H1 (cell line): ENCODE data around the gene RABGGTB. TPM values are rescaled to one million over a fixed set of nuclear protein-coding genes. Genes with fewer than 3 reads are reported as not detected.

Source experiments
- CTCF ChIA-PET: fragments of 300-600 bp; sonication (Branson Sonifier 250); formaldehyde crosslinking; loops from one replicate; lab custom pipeline; 2021; ENCODE audit not compliant: partially characterized antibody; lab: Charles Lee
- POLR2A ChIA-PET: fragments of 300-600 bp; sonication (Branson Sonifier 250); formaldehyde crosslinking; loops from one replicate; lab custom pipeline; 2021; ENCODE audit warnings: inconsistent platforms; ENCODE audit not compliant: partially characterized antibody; lab: Charles Lee
- DNase-seq, 2 experiments: peaks; one replicate each; pipeline versions ENCODE4 v3.0.0 to v3.0.0-alpha.2; 2010 to 2022; ENCODE audit warnings: low spot score in 2 of 2, low read depth in 1 of 2, mixed read lengths in 1 of 2
- FAIRE-seq: peaks from 2 replicates; lab custom pipeline; 2011; peaks lifted over from hg19 to GRCh38; lab: Jason Lieb, UNC
- H2AFZ ChIP-seq: 2 replicates; pipeline ENCODE4 v1.8.1; 2012; ENCODE audit warnings: low read length, inconsistent platforms
- H2AK5ac ChIP-seq: 2 replicates; pipeline ENCODE4 v1.6.1; 2013; ENCODE audit warnings: low read depth, low read length
- H2BK120ac ChIP-seq: replicated peaks from 2 replicates; pipeline ENCODE3; 2013; ENCODE audit warnings: low read depth, low read length, inconsistent platforms
- H2BK12ac ChIP-seq: 2 replicates; pipeline ENCODE4 v1.6.1; 2013; ENCODE audit warnings: low read depth, low read length
- H2BK15ac ChIP-seq: 2 replicates; pipeline ENCODE4 v1.6.1; 2013; ENCODE audit warnings: low read length
- H2BK20ac ChIP-seq: 2 replicates; pipeline ENCODE4 v1.6.1; 2013; ENCODE audit warnings: low read length
- H2BK5ac ChIP-seq: 2 replicates; pipeline ENCODE4 v1.6.1; 2013; ENCODE audit warnings: low read depth, low read length
- H3K14ac ChIP-seq: 2 replicates; pipeline ENCODE4 v1.6.1; 2013; ENCODE audit warnings: inconsistent platforms; ENCODE audit not compliant: insufficient read length
- H3K18ac ChIP-seq: 2 replicates; pipeline ENCODE4 v1.6.1; 2013; ENCODE audit warnings: low read length; ENCODE audit errors: extremely low read depth
- H3K23ac ChIP-seq: 2 replicates; pipeline ENCODE4 v1.6.1; 2013; ENCODE audit warnings: inconsistent platforms; ENCODE audit not compliant: insufficient read length
- H3K23me2 ChIP-seq: 2 replicates; pipeline ENCODE4 v1.6.1; 2013; ENCODE audit warnings: low read depth, low read length
- H3K27ac ChIP-seq: 2 replicates; pipeline ENCODE4 v1.6.1; 2011; ENCODE audit warnings: low read depth, low read length, inconsistent platforms
- H3K27me3 ChIP-seq, 4 experiments: replicated peaks in 1 of 4; 1 replicate in 1 of 4; 2 replicates in 3 of 4; pipeline versions ENCODE4 v1.6.1 to v1.8.1; 2011 to 2013; ENCODE audit warnings: low read length in 3 of 4, mild to moderate bottlenecking in 3 of 4, inconsistent platforms in 2 of 4, mixed read lengths in 2 of 4, moderate library complexity in 1 of 4; ENCODE audit not compliant: control insufficient read depth in 3 of 4, insufficient read depth in 3 of 4; ENCODE audit errors: extremely low read depth in 1 of 4
- H3K36me3 ChIP-seq, 4 experiments: 2 replicates each; pipeline versions ENCODE4 v1.6.1 to v1.8.1; 2011 to 2013; ENCODE audit warnings: mild to moderate bottlenecking in 4 of 4, low read length in 3 of 4, moderate library complexity in 2 of 4, control low read depth in 1 of 4, inconsistent platforms in 1 of 4; ENCODE audit not compliant: insufficient read depth in 4 of 4, control insufficient read depth in 2 of 4
- H3K4ac ChIP-seq: replicated peaks from 2 replicates; pipeline ENCODE3; 2013; ENCODE audit warnings: low read length, low read depth, mixed read lengths, inconsistent platforms; ENCODE audit not compliant: insufficient read length
- H3K4me1 ChIP-seq, 4 experiments: replicated peaks in 1 of 4; 1 replicate in 1 of 4; 2 replicates in 3 of 4; pipeline versions ENCODE4 v1.6.1 to v1.8.1; 2011 to 2013; ENCODE audit warnings: low read length in 3 of 4, inconsistent platforms in 2 of 4, mixed read lengths in 1 of 4; ENCODE audit not compliant: insufficient read depth in 4 of 4, control insufficient read depth in 3 of 4
- H3K4me2 ChIP-seq, 2 experiments: 2 replicates each; pipeline versions ENCODE4 v1.6.1 to v1.8.1; 2011 to 2013; ENCODE audit warnings: low read depth in 2 of 2, low read length in 2 of 2, control low read depth in 1 of 2, inconsistent platforms in 1 of 2, mild to moderate bottlenecking in 1 of 2; ENCODE audit not compliant: insufficient read depth in 1 of 2
- H3K4me3 ChIP-seq, 4 experiments: fragments of 200-600, 300-600 bp in 1 of 4; sonication (generic), shearing (Covaris generic), sonication (Bioruptor Twin) in 1 of 4; 2 replicates each; pipeline versions ENCODE4 v1.5.1 to v1.8.1; 2011 to 2016; ENCODE audit warnings: low read length in 4 of 4, low read depth in 3 of 4, control low read depth in 2 of 4, inconsistent platforms in 2 of 4, mild to moderate bottlenecking in 2 of 4, mixed read lengths in 1 of 4, moderate library complexity in 1 of 4; ENCODE audit not compliant: insufficient read depth in 2 of 4; ENCODE audit errors: extremely low read depth in 1 of 4
- H3K56ac ChIP-seq: replicated peaks from 2 replicates; pipeline ENCODE3; 2013; ENCODE audit warnings: low read depth, mild to moderate bottlenecking, mixed read lengths, low read length, inconsistent platforms; ENCODE audit not compliant: insufficient read length
- H3K79me1 ChIP-seq: 2 replicates; pipeline ENCODE4 v1.6.1; 2013; ENCODE audit warnings: low read depth, low read length, control low read depth
- H3K79me2 ChIP-seq, 2 experiments: 2 replicates each; pipeline versions ENCODE4 v1.6.1 to v1.8.1; 2012 to 2013; ENCODE audit warnings: low read length in 2 of 2, mild to moderate bottlenecking in 2 of 2, inconsistent platforms in 1 of 2; ENCODE audit not compliant: insufficient read depth in 2 of 2, control insufficient read depth in 1 of 2
- H3K9ac ChIP-seq, 4 experiments: replicated peaks in 1 of 4; 1 replicate in 1 of 4; 2 replicates in 3 of 4; pipeline versions ENCODE4 v1.6.1 to v1.8.1; 2011 to 2013; ENCODE audit warnings: low read depth in 3 of 4, low read length in 3 of 4, control low read depth in 2 of 4, mild to moderate bottlenecking in 2 of 4, moderate library complexity in 2 of 4, inconsistent platforms in 1 of 4; ENCODE audit errors: extremely low read depth in 1 of 4
- H3K9me3 ChIP-seq, 2 experiments: 2 replicates each; pipeline versions ENCODE4 v1.6.1 to v1.8.1; 2012 to 2013; ENCODE audit warnings: mild to moderate bottlenecking in 2 of 2, moderate library complexity in 2 of 2, control low read depth in 1 of 2, inconsistent platforms in 1 of 2, low read depth in 1 of 2, low read length in 1 of 2, mixed read lengths in 1 of 2; ENCODE audit not compliant: insufficient read depth in 2 of 2
- H4K20me1 ChIP-seq, 2 experiments: replicated peaks in 1 of 2; 2 replicates each; pipeline versions ENCODE3 to v1.8.1; 2011 to 2013; ENCODE audit warnings: inconsistent platforms in 2 of 2, low read length in 2 of 2, mild to moderate bottlenecking in 1 of 2; ENCODE audit not compliant: insufficient read depth in 2 of 2, control insufficient read depth in 1 of 2
- H4K5ac ChIP-seq: 2 replicates; pipeline ENCODE4 v1.6.1; 2013; ENCODE audit warnings: low read length, low read depth, mixed read lengths, inconsistent platforms; ENCODE audit not compliant: insufficient read length
- H4K8ac ChIP-seq: 2 replicates; pipeline ENCODE4 v1.8.0; 2013; ENCODE audit warnings: mild to moderate bottlenecking, moderate library complexity, low read length, inconsistent platforms; ENCODE audit not compliant: insufficient read depth; ENCODE audit errors: extremely low read depth
- H4K91ac ChIP-seq: replicated peaks from 2 replicates; pipeline ENCODE3; 2013; ENCODE audit warnings: low read length, mixed read lengths, inconsistent platforms; ENCODE audit not compliant: insufficient read length
- CEBPB ChIP-seq: IDR thresholded peaks from 2 replicates; pipeline ENCODE4 v1.6.1; 2012; ENCODE audit warnings: low read depth, low read length
- EZH2 ChIP-seq: fragments of 200-600 bp; sonication (generic); IDR thresholded peaks from 2 replicates; pipeline ENCODE4 v1.7.1; 2012; ENCODE audit warnings: low read depth, mild to moderate bottlenecking, moderate library complexity, low read length, inconsistent platforms; ENCODE audit not compliant: severe bottlenecking
- FOSL1 ChIP-seq: IDR thresholded peaks from 2 replicates; pipeline ENCODE4 v1.6.1; 2011; ENCODE audit warnings: mild to moderate bottlenecking, low read depth, low read length, moderate library complexity; ENCODE audit not compliant: insufficient read depth
- SIRT6 ChIP-seq: IDR thresholded peaks from one replicate; pipeline ENCODE4 v1.7.1; 2012; ENCODE audit warnings: low read length, inconsistent platforms
- TCF12 ChIP-seq: IDR thresholded peaks from 2 replicates; pipeline ENCODE4 v1.6.1; 2011; ENCODE audit warnings: low read depth, mild to moderate bottlenecking, low read length
- ZNF274 ChIP-seq: IDR thresholded peaks from 2 replicates; pipeline ENCODE4 v1.7.0; 2012; ENCODE audit warnings: low read length, borderline replicate concordance; ENCODE audit errors: extremely low read depth
- whole genome bisulfite sequencing, 2 experiments: shearing (Covaris generic) in 1 of 2; methylation state at CpG; one replicate each; pipeline versions ENCODE4 v1.1.6 to v1.1.7; 2013 to 2015; ENCODE audit warnings: low lambda C conversion rate in 2 of 2, mixed read lengths in 2 of 2, inconsistent platforms in 1 of 2, low coverage in 1 of 2, missing lambda C conversion rate in 1 of 2; ENCODE audit not compliant: insufficient replicate concordance in 2 of 2, insufficient coverage in 1 of 2, insufficient read length in 1 of 2; ENCODE audit errors: extremely low coverage in 1 of 2, missing lambda C conversion rate in 1 of 2; 5-methylcytosine and 5-hydroxymethylcytosine counted together
- polyA plus RNA-seq, 7 experiments: library from polyadenylated mRNA; depleted of rRNA in 3 of 7; stranded (reverse) in 5 of 7; unstranded in 2 of 7; fragments of >200 nt in 5 of 7; fragments of 200-250 nt in 2 of 7; gene quantifications; 1 replicate in 5 of 7; 2 replicates in 1 of 7; 4 replicates in 1 of 7; pipeline versions ENCODE4 v1.2.1 to v1.2.3, GENCODE V29; 2011 to 2013; ENCODE audit warnings: missing spikeins in 2 of 7, mixed read lengths in 2 of 7
- total RNA-seq: library from RNA; stranded (reverse); fragmentation: NEBNext Ultra II Directional; extraction: Animal tissue kit (Norgen Biotek cat#: 25700); gene quantifications from 2 replicates; pipeline ENCODE4 v1.2.1, GENCODE V29; 2021
- TF ChIP-seq, protein P1 (sequence below): IDR thresholded peaks from 2 replicates; pipeline ENCODE4 v1.6.1; 2011; ENCODE audit warnings: low read length, improper control_type of control experiment

Gene RABGGTB
- total and polyA plus RNA-seq, 2 of the 8 experiments (the other 6 are each of a cell fraction or from before 2014, with no cell fraction given), result 70.7 to 124 TPM

DNA sequence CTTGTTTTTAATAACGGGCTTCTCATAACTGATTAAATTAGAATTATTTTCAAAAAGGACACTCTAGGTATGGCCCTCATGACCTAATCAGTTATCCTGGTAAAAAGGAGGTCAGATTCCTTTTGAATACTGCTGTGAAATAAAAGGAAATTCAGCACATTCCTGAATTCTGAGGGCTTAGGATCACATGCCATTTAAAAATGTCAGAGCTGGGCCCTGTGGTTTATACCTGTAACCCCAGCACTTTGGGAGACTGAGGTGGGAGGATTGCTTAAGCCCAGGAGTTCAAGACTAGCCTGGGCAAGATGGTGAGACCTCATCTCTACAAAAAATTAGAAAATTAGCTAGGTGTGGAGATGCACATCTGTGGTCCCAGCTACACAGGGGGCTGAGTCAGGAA, 18.0 kb upstream of the RABGGTB start:
- Histone ChIP-seq H2AFZ (no peak overlapping the region), H2BK5ac (no peak overlapping the region), H2BK120ac (no peak overlapping the region), H2AK5ac (no peak overlapping the region), H3K4ac (no peak overlapping the region), H4K91ac (no peak overlapping the region), H3K4me3 (no peak overlapping the region), H3K27me3 (no peaks in the 10 kb centered on the region), H3K23ac (no peak overlapping the region), H3K27ac (no peak overlapping the region), H2BK15ac (no peak overlapping the region), H3K9ac (no peak overlapping the region), H4K20me1 (no peaks in the 10 kb centered on the region), H3K56ac (no peak overlapping the region), H3K9me3 (0 out of 4 replicates have a peak, but pooled peaks cover 0 to 2% of the 10 kb centered on the region in 2 experiments), H3K18ac (no peak overlapping the region), H4K8ac (no peak overlapping the region), H3K36me3 (no peaks in the 10 kb centered on the region), H2BK12ac (no peak overlapping the region), H3K14ac (no peak overlapping the region), H2BK20ac (no peak overlapping the region), H3K79me2 (no peaks in the 10 kb centered on the region), H3K79me1 (no peaks in the 10 kb centered on the region), H3K4me1 (peaks cover 0 to 3% (median 1%) of the 10 kb centered on the region in 4 experiments; a peak in 2 of 7 replicates), H3K4me2 (no peak overlapping the region), H4K5ac (no peak overlapping the region), H3K23me2 (no peaks in the 10 kb centered on the region)
- ChIA-PET POLR2A (interaction anchor here (0.8 to 5.5 kb wide), 3 partner anchors 18 to 35 kb away, joined by 3 to 31 read pairs (median 5); partner anchors contain the start of gene RABGGTB), CTCF (interaction anchor here (0.5 to 1.1 kb wide), 3 partner anchors 9 to 80 kb away, joined by 3 to 4 read pairs (median 3); no protein-coding TSS in a partner anchor)
- FAIRE-seq (no peak), DNase-seq (no peak)
- TF ChIP-seq TCF12, result no peak
- no peak for TF ChIP-seq SIRT6
- TF ChIP-seq FOSL1, result no peak
- TF ChIP-seq, protein P1, sequence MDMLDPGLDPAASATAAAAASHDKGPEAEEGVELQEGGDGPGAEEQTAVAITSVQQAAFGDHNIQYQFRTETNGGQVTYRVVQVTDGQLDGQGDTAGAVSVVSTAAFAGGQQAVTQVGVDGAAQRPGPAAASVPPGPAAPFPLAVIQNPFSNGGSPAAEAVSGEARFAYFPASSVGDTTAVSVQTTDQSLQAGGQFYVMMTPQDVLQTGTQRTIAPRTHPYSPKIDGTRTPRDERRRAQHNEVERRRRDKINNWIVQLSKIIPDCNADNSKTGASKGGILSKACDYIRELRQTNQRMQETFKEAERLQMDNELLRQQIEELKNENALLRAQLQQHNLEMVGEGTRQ, result no peak
- no peak for TF ChIP-seq EZH2
- TF ChIP-seq ZNF274, result no peak
- TF ChIP-seq CEBPB, result no peak
- WGBS, 2 experiments, result 88% methylated on average over 1 of the region's 1 CpG; no CpG with 5 or more reads in 1 of the 2 experiments
